ENCODE results near the gene IL20.

The IL20 gene

DNA sequence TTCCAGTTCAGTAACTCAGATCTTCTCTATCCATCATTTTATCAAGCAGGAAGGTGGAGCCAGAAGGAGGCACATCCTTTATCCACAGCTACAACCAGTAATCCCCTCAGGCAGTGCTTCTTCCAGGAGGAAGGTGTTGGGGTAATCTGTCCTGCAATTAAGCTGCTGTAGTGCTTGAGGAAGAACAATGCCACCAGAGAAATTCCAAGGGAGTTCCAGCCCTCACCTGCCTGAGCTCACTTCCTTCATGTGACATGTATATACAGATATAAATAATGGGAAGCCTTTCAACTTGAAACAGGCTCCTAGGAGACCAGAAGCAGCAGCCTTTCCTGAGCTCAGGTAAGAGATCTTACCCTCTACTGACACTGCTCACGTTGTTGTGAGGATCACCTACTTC lies 2.2 kb upstream of the IL20 start:
- 79% methylated on average over 1 of the region's 1 CpG for WGBS
- no peak overlapping the region for H2AFZ ChIP-seq (ENCODE audit: low read depth, low read length)
- H2BK15ac ChIP-seq (ENCODE audit: low read depth, poor library complexity, severe bottlenecking), result no peak overlapping the region
- no peak overlapping the region for H2BK5ac ChIP-seq (ENCODE audit: low read depth, low read length, poor library complexity, severe bottlenecking)
- H3K14ac ChIP-seq (ENCODE audit: low read length in 2 of 2), result no peak overlapping the region
- no peak overlapping the region for H3K9ac ChIP-seq (ENCODE audit: low read length)
- no peak overlapping the region for H4K8ac ChIP-seq (ENCODE audit: low read length)
- no peak overlapping the region for H2AK5ac ChIP-seq (ENCODE audit: low read length, severe bottlenecking)
- no peaks in the 10 kb centered on the region for H3K79me1 ChIP-seq (replicated peaks; ENCODE audit: low read length, poor library complexity, severe bottlenecking)
- H3K4me1 ChIP-seq (ENCODE audit: control insufficient read depth, insufficient read depth, low read depth, low read length), result no peaks in the 10 kb centered on the region
- H3K9me3 ChIP-seq (ENCODE audit: control insufficient read depth, low read length), result no peaks in the 10 kb centered on the region
- H3K4me2 ChIP-seq (ENCODE audit: low read length, poor library complexity, severe bottlenecking), result no peak overlapping the region
- H3K4me3 ChIP-seq (ENCODE audit: insufficient read depth in 1 of 2, low read depth in 1 of 2, low read length in 2 of 2), result no peak overlapping the region
- H2BK12ac ChIP-seq (ENCODE audit: low read length in 2 of 2), result no peak overlapping the region
- no peak overlapping the region for H3K23ac ChIP-seq (ENCODE audit: low read length in 2 of 2)
- H4K91ac ChIP-seq (ENCODE audit: low read length), result no peak overlapping the region
- no peak overlapping the region for H3K18ac ChIP-seq (ENCODE audit: low read depth in 1 of 2, low read length in 2 of 2)
- no peak overlapping the region for H3K27ac ChIP-seq (ENCODE audit: low read length, poor library complexity, severe bottlenecking)
- H3K4ac ChIP-seq (ENCODE audit: low read depth in 1 of 2, low read length in 2 of 2), result no peak overlapping the region
- H3K27me3 ChIP-seq (ENCODE audit: control insufficient read depth in 1 of 2, insufficient read depth in 1 of 2, low read length in 2 of 2), result peaks cover 22 to 49% of the 10 kb centered on the region in 2 experiments
- H3K36me3 ChIP-seq (ENCODE audit: control insufficient read depth in 1 of 2, insufficient read depth in 2 of 2, low read depth in 1 of 2, low read length in 2 of 2), result no peaks in the 10 kb centered on the region
- H2BK120ac ChIP-seq (ENCODE audit: low read depth, low read length), result no peak overlapping the region
- DNase-seq, result no peak

DNA sequence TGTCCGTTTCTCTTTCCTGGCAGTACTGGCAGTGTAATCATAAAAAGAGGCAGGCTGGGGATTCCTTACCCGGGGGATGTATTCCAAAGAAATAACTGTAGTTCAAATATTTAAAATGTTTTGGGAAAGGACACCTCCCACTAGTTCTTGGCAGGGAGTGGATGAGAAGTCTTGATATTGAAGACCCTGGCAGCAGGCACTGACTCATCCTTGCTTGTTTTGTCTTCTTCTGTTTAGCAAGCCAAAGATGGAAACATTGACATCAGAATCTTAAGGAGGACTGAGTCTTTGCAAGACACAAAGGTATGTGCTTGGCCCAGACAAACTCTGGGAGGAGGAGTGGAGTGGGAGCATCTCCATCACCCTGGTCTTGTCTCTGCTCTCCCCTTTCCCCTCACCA lies 639 bp downstream of the IL20 start:
- no peak overlapping the region for H2AFZ ChIP-seq (ENCODE audit: low read depth, low read length)
- H3K27ac ChIP-seq (ENCODE audit: low read length, poor library complexity, severe bottlenecking), result no peak overlapping the region
- H3K4me2 ChIP-seq (ENCODE audit: low read length, poor library complexity, severe bottlenecking), result no peak overlapping the region
- H2BK5ac ChIP-seq (ENCODE audit: low read depth, low read length, poor library complexity, severe bottlenecking), result no peak overlapping the region
- H4K91ac ChIP-seq (ENCODE audit: low read length), result no peak overlapping the region
- no peak overlapping the region for H3K4me3 ChIP-seq (ENCODE audit: insufficient read depth in 1 of 2, low read depth in 1 of 2, low read length in 2 of 2)
- H3K9ac ChIP-seq (ENCODE audit: low read length), result no peak overlapping the region
- DNase-seq, result peak; percentile 55
- no peak overlapping the region for H3K14ac ChIP-seq (ENCODE audit: low read length in 2 of 2)
- H2BK120ac ChIP-seq (ENCODE audit: low read depth, low read length), result no peak overlapping the region
- H3K27me3 ChIP-seq (ENCODE audit: control insufficient read depth in 1 of 2, insufficient read depth in 1 of 2, low read length in 2 of 2), result peaks cover 6 to 45% of the 10 kb centered on the region in 2 experiments
- no peaks in the 10 kb centered on the region for H3K9me3 ChIP-seq (ENCODE audit: control insufficient read depth, low read length)
- H3K79me1 ChIP-seq (replicated peaks; ENCODE audit: low read length, poor library complexity, severe bottlenecking), result no peaks in the 10 kb centered on the region
- 75% methylated on average over 1 of the region's 2 CpGs for WGBS
- H3K4me1 ChIP-seq (ENCODE audit: control insufficient read depth, insufficient read depth, low read depth, low read length), result no peaks in the 10 kb centered on the region
- H3K36me3 ChIP-seq (ENCODE audit: control insufficient read depth in 1 of 2, insufficient read depth in 2 of 2, low read depth in 1 of 2, low read length in 2 of 2), result no peaks in the 10 kb centered on the region
- no peak overlapping the region for H2BK12ac ChIP-seq (ENCODE audit: low read length in 2 of 2)
- H4K8ac ChIP-seq (ENCODE audit: low read length), result no peak overlapping the region
- H3K23ac ChIP-seq (ENCODE audit: low read length in 2 of 2), result no peak overlapping the region
- no peak overlapping the region for H2BK15ac ChIP-seq (ENCODE audit: low read depth, poor library complexity, severe bottlenecking)
- no peak overlapping the region for H3K18ac ChIP-seq (ENCODE audit: low read depth in 1 of 2, low read length in 2 of 2)
- no peak overlapping the region for H2AK5ac ChIP-seq (ENCODE audit: low read length, severe bottlenecking)
- no peak overlapping the region for H3K4ac ChIP-seq (ENCODE audit: low read depth in 1 of 2, low read length in 2 of 2)

DNA sequence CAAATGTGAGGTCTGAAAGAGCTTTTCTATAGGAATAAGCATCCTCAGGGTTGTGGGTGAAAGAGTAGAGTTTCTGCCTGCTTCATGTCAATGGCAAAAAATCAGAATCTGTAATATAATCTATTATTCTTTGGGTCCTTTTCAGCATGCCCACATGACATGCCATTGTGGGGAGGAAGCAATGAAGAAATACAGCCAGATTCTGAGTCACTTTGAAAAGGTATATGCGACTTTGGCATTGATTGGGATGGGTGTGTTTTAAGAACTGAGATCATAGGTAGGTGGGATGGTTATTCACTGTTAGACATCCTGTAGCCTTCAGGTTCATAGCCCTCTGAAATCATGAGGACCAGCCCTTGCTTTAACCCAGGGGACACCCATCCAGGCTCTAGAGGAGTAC lies 1.8 kb downstream of the IL20 start:
- no peaks in the 10 kb centered on the region for H3K79me1 ChIP-seq (replicated peaks; ENCODE audit: low read length, poor library complexity, severe bottlenecking)
- no peak overlapping the region for H3K23ac ChIP-seq (ENCODE audit: low read length in 2 of 2)
- no peak overlapping the region for H3K4ac ChIP-seq (ENCODE audit: low read depth in 1 of 2, low read length in 2 of 2)
- no peak overlapping the region for H2AK5ac ChIP-seq (ENCODE audit: low read length, severe bottlenecking)
- H3K14ac ChIP-seq (ENCODE audit: low read length in 2 of 2), result no peak overlapping the region
- H3K4me2 ChIP-seq (ENCODE audit: low read length, poor library complexity, severe bottlenecking), result no peak overlapping the region
- H3K36me3 ChIP-seq (ENCODE audit: control insufficient read depth in 1 of 2, insufficient read depth in 2 of 2, low read depth in 1 of 2, low read length in 2 of 2), result no peaks in the 10 kb centered on the region
- no peak overlapping the region for H2BK12ac ChIP-seq (ENCODE audit: low read length in 2 of 2)
- H2BK120ac ChIP-seq (ENCODE audit: low read depth, low read length), result no peak overlapping the region
- no peaks in the 10 kb centered on the region for H3K9me3 ChIP-seq (ENCODE audit: control insufficient read depth, low read length)
- H2BK5ac ChIP-seq (ENCODE audit: low read depth, low read length, poor library complexity, severe bottlenecking), result no peak overlapping the region
- DNase-seq, result no peak
- H4K91ac ChIP-seq (ENCODE audit: low read length), result no peak overlapping the region
- H3K9ac ChIP-seq (ENCODE audit: low read length), result no peak overlapping the region
- H2AFZ ChIP-seq (ENCODE audit: low read depth, low read length), result no peak overlapping the region
- peaks cover 3 to 40% of the 10 kb centered on the region in 2 experiments for H3K27me3 ChIP-seq (ENCODE audit: control insufficient read depth in 1 of 2, insufficient read depth in 1 of 2, low read length in 2 of 2)
- H3K18ac ChIP-seq (ENCODE audit: low read depth in 1 of 2, low read length in 2 of 2), result no peak overlapping the region
- H3K27ac ChIP-seq (ENCODE audit: low read length, poor library complexity, severe bottlenecking), result no peak overlapping the region
- no peak overlapping the region for H2BK15ac ChIP-seq (ENCODE audit: low read depth, poor library complexity, severe bottlenecking)
- H3K4me3 ChIP-seq (ENCODE audit: insufficient read depth in 1 of 2, low read depth in 1 of 2, low read length in 2 of 2), result no peak overlapping the region
- no peak overlapping the region for H4K8ac ChIP-seq (ENCODE audit: low read length)
- 83% methylated on average over 1 of the region's 1 CpG for WGBS
- no peaks in the 10 kb centered on the region for H3K4me1 ChIP-seq (ENCODE audit: control insufficient read depth, insufficient read depth, low read depth, low read length)

DNA sequence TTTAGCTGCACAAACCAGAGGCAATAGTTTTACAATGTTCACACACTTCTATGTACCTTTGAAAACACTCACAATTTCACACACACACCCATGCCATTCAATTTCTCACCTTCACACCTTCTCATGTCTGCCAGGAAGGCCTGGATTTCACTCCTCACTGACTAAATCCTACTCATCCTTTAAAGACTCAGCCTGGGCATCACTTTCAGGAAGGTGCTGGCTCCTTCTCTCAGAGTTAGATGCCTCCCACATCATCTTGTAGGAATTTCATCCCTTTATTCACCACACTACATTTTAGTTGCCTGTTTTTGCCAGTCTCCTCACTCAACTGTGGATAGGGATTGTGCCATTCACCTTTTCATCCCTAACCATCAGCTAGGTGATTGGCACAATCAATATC lies 2.3 kb downstream of the IL20 start:
- H2BK15ac ChIP-seq (ENCODE audit: low read depth, poor library complexity, severe bottlenecking), result no peak overlapping the region
- no peaks in the 10 kb centered on the region for H3K36me3 ChIP-seq (ENCODE audit: control insufficient read depth in 1 of 2, insufficient read depth in 2 of 2, low read depth in 1 of 2, low read length in 2 of 2)
- peaks cover 3 to 40% of the 10 kb centered on the region in 2 experiments for H3K27me3 ChIP-seq (ENCODE audit: control insufficient read depth in 1 of 2, insufficient read depth in 1 of 2, low read length in 2 of 2)
- H3K9ac ChIP-seq (ENCODE audit: low read length), result no peak overlapping the region
- H2BK120ac ChIP-seq (ENCODE audit: low read depth, low read length), result no peak overlapping the region
- H3K79me1 ChIP-seq (replicated peaks; ENCODE audit: low read length, poor library complexity, severe bottlenecking), result no peaks in the 10 kb centered on the region
- no peak overlapping the region for H3K27ac ChIP-seq (ENCODE audit: low read length, poor library complexity, severe bottlenecking)
- H3K4me3 ChIP-seq (ENCODE audit: insufficient read depth in 1 of 2, low read depth in 1 of 2, low read length in 2 of 2), result no peak overlapping the region
- no peaks in the 10 kb centered on the region for H3K9me3 ChIP-seq (ENCODE audit: control insufficient read depth, low read length)
- no peak overlapping the region for H2BK12ac ChIP-seq (ENCODE audit: low read length in 2 of 2)
- no peak overlapping the region for H3K4me2 ChIP-seq (ENCODE audit: low read length, poor library complexity, severe bottlenecking)
- H2AFZ ChIP-seq (ENCODE audit: low read depth, low read length), result no peak overlapping the region
- no peak overlapping the region for H3K4ac ChIP-seq (ENCODE audit: low read depth in 1 of 2, low read length in 2 of 2)
- H3K14ac ChIP-seq (ENCODE audit: low read length in 2 of 2), result no peak overlapping the region
- H4K91ac ChIP-seq (ENCODE audit: low read length), result no peak overlapping the region
- H2BK5ac ChIP-seq (ENCODE audit: low read depth, low read length, poor library complexity, severe bottlenecking), result no peak overlapping the region
- no peak overlapping the region for H3K23ac ChIP-seq (ENCODE audit: low read length in 2 of 2)
- no peaks in the 10 kb centered on the region for H3K4me1 ChIP-seq (ENCODE audit: control insufficient read depth, insufficient read depth, low read depth, low read length)
- DNase-seq, result no peak
- no peak overlapping the region for H3K18ac ChIP-seq (ENCODE audit: low read depth in 1 of 2, low read length in 2 of 2)
- H4K8ac ChIP-seq (ENCODE audit: low read length), result no peak overlapping the region
- H2AK5ac ChIP-seq (ENCODE audit: low read length, severe bottlenecking), result no peak overlapping the region
